MM.1S (cell line): Measurements from ENCODE around the gene ZDHHC8.

Experiments used
- CTCF ChIP-seq: fragments of 300-600 bp; sonication (generic); IDR thresholded peaks from 2 replicates; pipeline ENCODE4 v1.5.1; 2016; ENCODE audit warnings: antibody characterized with exemption, low read length, mixed read lengths
- EZH2 ChIP-seq: fragments of 300-600 bp; sonication (generic); optimal IDR thresholded peaks from 2 replicates; pipeline ENCODE3; 2017; ENCODE audit warnings: low read depth, mild to moderate bottlenecking, antibody characterized with exemption, low read length, mixed read lengths
- EZH2phosphoT487 ChIP-seq: fragments of 300-600 bp; sonication (generic); IDR thresholded peaks from 2 replicates; pipeline ENCODE4 v1.6.1; 2018; ENCODE audit warnings: antibody characterized with exemption, low read length

- TF ChIP-seq CTCF: no peak
- no peak for TF ChIP-seq EZH2phosphoT487
- no peak for TF ChIP-seq EZH2
Observed at GRCh38 chr22:20151276-20151588, 19.6 kb downstream of the ZDHHC8 start.
